HG02642 (cell line): Measurements from ENCODE around the gene RNF224.

ENCODE experiments used
- ATAC-seq: cut with Tn5 transposase; IDR thresholded peaks from one replicate; pipeline ENCODE4 v1.9.1; 2021; ENCODE audit warnings: mild to moderate bottlenecking; ENCODE audit not compliant: unreplicated experiment, poor library complexity

Gene RNF224

GRCh38 chr9:137191691-137192447 is 35.4 kb upstream of the RNF224 start:
- no peak for ATAC-seq

- no peak for ATAC-seq
These were observed 34.9 kb upstream of the RNF224 start for GRCh38 chr9:137192448-137192780.

DNA sequence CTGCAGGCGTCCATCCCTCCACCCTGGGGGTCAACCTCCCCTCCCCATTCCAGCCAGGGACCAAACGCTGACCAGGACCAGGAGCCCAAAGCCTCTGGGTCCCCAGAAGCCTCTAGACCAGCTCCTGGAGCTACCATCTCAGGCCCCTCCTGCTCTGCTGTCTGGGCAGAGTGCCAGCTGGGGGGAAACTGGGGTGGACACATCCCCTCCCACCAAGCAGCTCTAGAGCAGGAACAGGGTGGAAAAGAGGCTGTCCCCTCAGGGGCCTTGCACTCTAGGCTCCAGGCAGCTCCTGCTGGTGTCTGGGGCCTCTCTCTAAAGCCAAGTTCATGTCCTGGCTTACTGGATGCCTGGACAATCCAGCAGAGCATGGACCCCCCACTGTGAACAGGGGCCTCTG is 34.4 kb upstream of the RNF224 start:
- ATAC-seq, result no peak

DNA sequence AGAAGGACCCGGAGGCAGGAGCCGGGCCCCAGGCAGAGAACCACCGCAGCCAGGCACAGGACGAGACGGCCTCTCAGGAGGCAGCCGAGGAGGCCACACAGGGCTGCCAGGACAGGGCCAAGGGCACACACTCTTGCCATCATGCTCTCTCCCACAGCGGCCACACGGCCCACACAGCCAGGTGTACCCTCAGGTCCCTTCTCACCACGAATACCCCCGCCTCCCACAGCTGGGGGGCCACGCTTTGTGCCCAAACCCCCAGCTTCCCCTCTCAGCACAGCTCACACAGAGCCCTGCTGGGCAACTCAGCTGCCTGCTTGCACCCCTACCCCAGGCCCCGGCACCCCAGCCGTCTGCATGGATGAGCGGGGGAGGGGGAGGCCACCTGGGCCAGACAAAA is 33.5 kb upstream of the RNF224 start:
- no peak for ATAC-seq

GRCh38 chr9:137194388-137194787 is 32.9 kb upstream of the RNF224 start:
- ATAC-seq, result no peak

DNA sequence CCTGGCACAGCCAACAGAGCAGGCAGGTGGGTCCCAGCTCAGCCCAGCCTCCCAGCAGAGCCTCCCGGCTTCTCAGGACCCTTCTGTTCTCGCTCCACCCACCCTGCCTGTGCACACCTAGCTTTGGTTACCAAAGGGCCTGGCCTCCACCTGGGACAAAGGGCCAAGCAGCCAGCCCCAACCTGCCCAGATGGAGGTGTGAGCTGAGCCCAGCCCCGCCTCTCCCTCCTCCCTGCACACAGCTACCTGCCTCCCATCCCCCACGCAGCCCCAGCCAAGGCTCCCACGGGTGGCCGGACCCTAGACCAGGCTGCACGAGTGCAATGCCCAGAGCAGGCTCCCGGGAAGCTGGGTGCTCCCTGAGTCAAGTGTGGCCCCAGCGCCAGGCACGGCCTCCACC is 32.4 kb upstream of the RNF224 start:
- ATAC-seq, result no peak

GRCh38 chr9:137195525-137196220 is 31.6 kb upstream of the RNF224 start:
- ATAC-seq, result no peak

DNA sequence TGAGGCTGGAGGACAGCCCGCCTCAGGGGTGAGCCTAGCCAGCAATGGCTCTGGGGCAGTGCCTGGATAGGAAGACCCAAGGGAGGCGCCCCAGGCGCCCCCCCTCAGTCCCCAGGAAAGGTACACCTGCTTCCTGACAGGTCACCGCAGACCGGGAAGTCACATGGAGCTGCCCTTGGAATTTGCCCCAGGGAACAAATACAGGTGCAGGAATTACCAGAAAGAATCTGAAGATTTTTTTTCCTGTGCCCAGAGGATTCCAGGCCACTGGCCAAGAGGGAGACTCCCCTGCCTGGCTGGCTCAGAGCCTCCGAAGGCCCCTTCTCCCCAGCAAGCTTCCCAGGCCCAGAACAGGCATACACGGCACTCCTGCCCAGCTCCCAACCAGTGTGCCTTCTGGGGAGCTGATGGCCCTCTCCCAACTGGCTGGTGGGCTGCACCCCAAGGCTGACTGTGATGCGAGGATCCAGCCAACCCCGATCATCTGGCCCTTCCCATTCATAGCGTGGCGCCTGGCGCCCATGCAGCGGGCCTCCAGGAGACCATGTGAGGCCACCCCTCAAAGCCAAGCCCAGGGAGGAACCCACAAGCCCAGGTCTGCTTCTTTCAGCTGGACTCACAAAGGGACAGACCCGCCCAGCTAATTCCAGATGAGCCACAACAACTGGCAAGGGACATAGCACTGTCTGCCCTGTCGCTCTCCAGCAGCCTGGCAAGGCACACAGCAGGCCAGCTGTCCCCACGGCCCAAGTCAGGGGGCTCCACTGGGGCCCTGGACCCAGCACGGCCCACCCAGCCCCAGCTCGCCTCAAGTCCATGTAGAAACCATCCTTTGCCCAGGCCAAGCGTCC is 29.0 kb upstream of the RNF224 start:
- no peak for ATAC-seq

DNA sequence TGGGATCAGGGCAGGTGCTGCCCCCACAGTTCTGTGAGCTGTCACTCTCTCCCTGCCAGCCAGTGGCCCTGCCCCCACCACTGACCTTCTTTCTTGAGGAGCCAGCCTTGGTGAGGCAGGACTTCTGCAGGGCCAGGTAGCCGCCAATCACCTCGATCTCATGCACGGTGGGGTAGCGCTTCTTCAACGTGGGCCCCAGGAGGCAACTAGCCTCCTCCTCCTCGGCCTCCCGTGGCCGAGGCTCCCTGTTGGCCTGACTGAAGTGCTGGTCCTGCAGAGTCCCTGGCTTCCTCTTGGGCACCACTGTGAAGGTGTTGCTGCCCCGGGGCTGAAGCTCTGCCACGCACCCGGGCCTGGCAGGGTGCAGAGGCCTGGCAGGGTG is 28.4 kb upstream of the RNF224 start:
- no peak for ATAC-seq

GRCh38 chr9:137199411-137200121 is 27.7 kb upstream of the RNF224 start:
- no peak for ATAC-seq

DNA sequence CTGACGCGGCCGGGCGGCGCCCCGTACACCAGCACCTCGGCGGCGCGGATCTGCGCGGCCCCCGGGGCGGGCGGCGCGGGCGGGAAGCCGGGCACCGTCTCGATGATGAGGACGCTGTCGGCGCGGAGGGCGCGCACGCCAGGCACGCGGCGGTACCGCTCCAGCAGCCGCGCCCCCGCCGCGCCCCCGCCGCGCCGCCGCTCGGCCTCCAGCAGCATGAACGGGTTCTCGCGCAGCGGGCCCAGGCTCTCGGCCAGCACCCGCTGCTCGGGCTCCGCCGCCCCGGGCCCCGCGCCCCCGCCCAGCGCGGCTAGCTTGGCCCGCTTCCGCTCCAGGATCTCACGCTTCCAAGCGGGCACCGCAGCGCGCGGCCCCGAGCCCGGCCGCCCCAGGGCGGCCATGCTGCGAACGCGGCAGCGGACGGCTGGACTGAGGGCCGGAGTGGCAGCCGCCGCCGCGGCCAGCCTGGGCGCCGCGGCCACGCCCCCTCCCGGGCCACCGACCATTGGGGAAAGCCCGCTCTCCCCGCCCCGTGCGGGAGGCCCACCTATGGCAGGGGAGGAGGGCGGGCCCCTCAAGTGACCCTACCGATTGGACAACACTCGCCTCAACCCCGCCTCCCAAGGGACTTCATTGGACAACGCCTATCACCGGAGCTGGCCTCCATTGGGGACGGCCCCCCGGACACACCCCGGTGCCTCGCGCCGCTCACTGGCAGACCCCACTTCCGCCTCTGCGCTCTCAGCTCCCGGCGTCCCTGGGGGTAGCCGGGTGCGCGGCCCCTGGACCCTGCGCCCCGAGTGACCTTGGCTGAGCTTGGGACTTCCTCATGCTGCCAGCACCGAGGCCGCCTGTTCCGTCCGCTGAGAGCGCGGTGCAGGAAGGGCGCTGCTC is 26.7 kb upstream of the RNF224 start, which contains the start of gene TPRN:
TPRN (minus strand) TSS at position 431 of the 894 bp plus-strand sequence; CDS start at position 401, 30 bp downstream.
- peak; percentile 90 for ATAC-seq

DNA sequence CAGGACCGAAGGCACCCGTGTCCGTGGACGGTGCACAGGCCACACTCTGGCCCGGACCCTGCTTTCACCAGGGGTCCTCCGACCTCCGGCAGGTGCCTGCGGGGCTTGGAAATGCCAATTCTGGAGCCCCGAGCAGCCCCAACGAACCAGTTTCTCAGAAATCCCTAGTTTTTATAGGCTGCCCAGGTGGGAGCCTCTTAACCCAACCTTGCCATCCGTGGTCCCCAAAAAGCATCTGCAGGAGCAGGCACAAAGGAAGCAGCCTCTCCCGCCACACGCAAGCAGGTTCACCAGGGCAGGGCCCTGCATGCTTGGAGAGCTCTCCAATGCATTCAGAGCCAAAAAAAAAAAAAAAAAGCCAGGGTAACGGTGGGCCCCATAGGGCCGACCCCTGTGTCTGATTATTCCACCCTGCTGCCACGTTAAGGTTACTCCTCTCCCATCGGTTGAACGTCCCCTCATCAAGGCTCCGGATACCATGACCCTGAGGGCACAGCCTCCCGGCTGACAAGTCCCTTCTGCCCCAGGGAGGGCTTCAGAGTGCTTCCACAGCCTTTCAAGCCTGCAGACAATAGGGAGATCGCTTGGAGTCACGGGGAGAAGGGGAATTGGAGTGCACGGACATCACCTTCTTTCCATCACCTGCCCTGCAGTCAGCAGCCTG is 26.0 kb upstream of the RNF224 start:
- no peak for ATAC-seq

- no peak for ATAC-seq
These were observed 24.3 kb upstream of the RNF224 start for GRCh38 chr9:137202966-137203365.

DNA sequence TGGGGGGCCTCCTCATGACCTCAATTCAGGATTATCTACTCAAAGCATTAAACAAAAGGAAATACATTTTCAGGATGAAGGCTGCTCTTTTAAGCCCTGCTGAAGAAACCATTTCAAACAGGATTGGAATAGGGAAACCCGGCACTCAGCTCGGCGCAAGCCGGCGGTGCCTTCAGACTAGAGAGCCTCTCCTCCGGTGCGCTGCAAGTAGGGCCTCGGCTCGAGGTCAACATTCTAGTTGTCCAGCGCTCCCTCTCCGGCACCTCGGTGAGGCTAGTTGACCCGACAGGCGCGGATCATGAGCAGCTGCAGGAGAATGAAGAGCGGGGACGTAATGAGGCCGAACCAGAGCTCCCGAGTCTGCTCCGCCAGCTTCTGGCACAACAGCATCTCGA is 22.6 kb upstream of the RNF224 start:
- ATAC-seq, result no peak

DNA sequence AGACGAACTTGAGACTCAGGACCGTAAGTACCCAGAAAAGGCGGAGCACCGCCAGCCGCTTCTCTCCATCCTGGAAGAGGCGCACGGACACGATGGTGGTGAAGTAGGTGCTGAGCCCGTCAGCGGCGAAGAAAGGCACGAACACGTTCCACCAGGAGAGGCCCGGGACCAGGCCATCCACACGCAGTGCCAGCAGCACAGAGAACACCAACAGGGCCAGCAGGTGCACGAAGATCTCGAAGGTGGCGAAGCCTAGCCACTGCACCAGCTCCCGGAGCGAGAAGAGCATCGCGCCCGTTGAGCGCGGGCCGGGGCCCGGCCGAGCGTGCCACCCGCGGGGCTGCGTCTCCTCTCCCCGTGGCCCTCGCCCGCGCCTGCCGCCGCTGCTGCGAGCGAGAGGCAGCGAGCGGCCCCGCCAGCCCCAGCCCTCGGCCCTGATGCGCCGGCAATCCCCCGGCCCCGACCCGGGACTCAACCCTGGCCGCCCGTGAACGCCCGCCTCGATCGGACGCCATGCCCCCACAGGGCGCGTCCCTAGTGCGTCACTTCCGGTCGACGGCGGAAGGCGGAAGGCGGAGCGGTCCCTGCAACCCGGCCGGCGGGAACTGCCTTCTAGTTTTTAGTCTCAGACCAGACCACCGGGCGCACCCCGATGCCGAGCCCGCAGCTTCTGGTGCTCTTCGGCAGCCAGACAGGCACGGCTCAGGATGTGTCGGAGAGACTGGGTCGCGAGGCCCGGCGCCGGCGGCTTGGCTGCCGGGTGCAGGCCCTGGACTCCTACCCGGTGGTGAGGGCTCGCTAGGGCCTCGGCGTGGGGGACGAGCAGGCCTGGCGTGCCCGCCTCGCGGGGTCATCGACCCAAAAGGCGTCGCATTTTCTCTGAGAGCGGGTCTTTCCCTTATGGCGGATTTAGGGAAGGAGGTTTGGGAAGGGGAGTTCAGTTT is 21.9 kb upstream of the RNF224 start, which contains the start of the genes NDOR1 and TMEM203:
NDOR1 (plus strand) TSS at position 575 of the 944 bp plus-strand sequence; CDS start at position 653, 78 bp downstream.
TMEM203 (minus strand) TSS at position 523 of the 944 bp plus-strand sequence; CDS start at position 289, 234 bp downstream.
- ATAC-seq, result peak; percentile 52

GRCh38 chr9:137206602-137207001 is 20.7 kb upstream of the RNF224 start:
- ATAC-seq, result no peak

GRCh38 chr9:137211532-137211931 is 15.8 kb upstream of the RNF224 start:
- ATAC-seq, result no peak

GRCh38 chr9:137212520-137212919 is 14.8 kb upstream of the RNF224 start:
- no peak for ATAC-seq
